PFSK-1 (cell line): ENCODE results near the gene EPHA6.

Source experiments
- FOXP2 ChIP-seq: optimal IDR thresholded peaks from 2 replicates; pipeline ENCODE3; 2011; ENCODE audit warnings: borderline replicate concordance, control low read depth, inconsistent platforms; ENCODE audit not compliant: insufficient read depth; ENCODE audit errors: extremely low read length, extremely low read depth
- POLR2AphosphoS5 ChIP-seq: IDR thresholded peaks from 2 replicates; pipeline ENCODE4 v1.6.1; 2012; ENCODE audit warnings: low read depth, mild to moderate bottlenecking, control low read depth, low read length, moderate library complexity
- REST ChIP-seq, 2 experiments: IDR thresholded peaks; 2 replicates each; pipeline versions ENCODE4 v1.6.1 to v1.8.0; 2011 to 2012; ENCODE audit warnings: low read depth in 2 of 2, low read length in 2 of 2, control low read depth in 1 of 2, inconsistent platforms in 1 of 2, mild to moderate bottlenecking in 1 of 2, moderate library complexity in 1 of 2; ENCODE audit not compliant: insufficient read depth in 1 of 2
- SIN3A ChIP-seq: IDR thresholded peaks from 2 replicates; pipeline ENCODE4 v1.6.1; 2012; ENCODE audit warnings: mild to moderate bottlenecking, low read length, moderate library complexity, borderline replicate concordance; ENCODE audit not compliant: insufficient read depth
- TAF1 ChIP-seq: IDR thresholded peaks from 2 replicates; pipeline ENCODE4 v1.6.1; 2012; ENCODE audit warnings: low read length, control low read depth, borderline replicate concordance; ENCODE audit not compliant: insufficient read depth

The EPHA6 gene

GRCh38 chr3:97010881-97011657, 196.7 kb downstream of the EPHA6 start:
- TF ChIP-seq REST (IDR thresholded peaks at IDR 0.05; ENCODE audit: insufficient read depth in 1 of 2, low read depth in 2 of 2, low read length in 2 of 2) (no peak), SIN3A (no peak), TAF1 (no peak)

- TF ChIP-seq POLR2AphosphoS5 (no peak), SIN3A (no peak), TAF1 (no peak), FOXP2 (no peak), REST (IDR thresholded peaks at IDR 0.05; ENCODE audit: insufficient read depth in 1 of 2, low read depth in 2 of 2, low read length in 2 of 2) (no peak)
Measured at GRCh38 chr3:97021778-97022177, 207.4 kb downstream of the EPHA6 start.

- TF ChIP-seq REST (IDR thresholded peaks at IDR 0.05; ENCODE audit: insufficient read depth in 1 of 2, low read depth in 2 of 2, low read length in 2 of 2), result no peak
- TF ChIP-seq SIN3A, result no peak
- TF ChIP-seq TAF1, result no peak
- TF ChIP-seq FOXP2, result no peak
- no peak for TF ChIP-seq POLR2AphosphoS5
Measured at GRCh38 chr3:97029972-97030371, 215.6 kb downstream of the EPHA6 start.

- no peak for TF ChIP-seq REST (IDR thresholded peaks at IDR 0.05; ENCODE audit: insufficient read depth in 1 of 2, low read depth in 2 of 2, low read length in 2 of 2)
- no peak for TF ChIP-seq FOXP2
- TF ChIP-seq POLR2AphosphoS5, result no peak
- TF ChIP-seq SIN3A, result no peak
- TF ChIP-seq TAF1, result no peak
Measured at GRCh38 chr3:97037294-97037943, 223.0 kb downstream of the EPHA6 start.

GRCh38 chr3:97043411-97043810, 229.0 kb downstream of the EPHA6 start:
- TF ChIP-seq FOXP2, result no peak
